WTC11 (cell line): ENCODE data around the gene NAP1L5.

Source experiments
- CTCF ChIP-seq: fragments of 200-600 bp; IDR thresholded peaks from 2 replicates; pipeline ENCODE4 v1.8.0; 2022; ENCODE audit warnings: antibody characterized with exemption
- TF ChIP-seq, protein P1 (sequence below): fragments of 250-450 bp; sonication (Bioruptor Pico); IDR thresholded peaks from 2 replicates; pipeline ENCODE4 v1.8.0; 2021; ENCODE audit warnings: mild to moderate bottlenecking
- TF ChIP-seq, protein P2 (sequence below): sonication (generic); formaldehyde crosslinking; IDR thresholded peaks from 2 replicates; pipeline ENCODE4 v1.8.1; 2022; ENCODE audit warnings: low read depth, missing genetic modification reagents, borderline replicate concordance
- TF ChIP-seq, protein P3 (sequence below): sonication (generic); formaldehyde crosslinking; IDR thresholded peaks from 2 replicates; pipeline ENCODE4 v1.8.1; 2022; ENCODE audit warnings: missing genetic modification reagents, borderline replicate concordance

DNA sequence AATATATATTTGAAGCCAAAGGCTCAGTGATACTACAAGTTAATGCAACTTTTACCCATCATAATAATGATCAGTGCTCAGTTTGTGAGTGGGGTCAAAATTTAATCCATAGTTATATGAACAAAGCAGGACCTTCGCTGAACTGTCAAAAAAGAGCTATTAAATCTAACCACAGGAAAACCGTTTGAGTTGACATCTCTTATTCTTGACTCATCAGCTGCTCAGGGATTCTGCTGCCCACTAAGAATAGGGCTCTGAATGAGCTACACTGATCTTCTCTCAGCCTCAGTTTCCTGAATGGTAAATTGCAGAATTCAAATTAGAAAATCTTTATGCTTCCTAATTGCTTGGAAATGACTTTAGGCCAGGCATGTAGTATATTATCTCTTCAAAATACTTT lies 44.9 kb upstream of the NAP1L5 start:
- TF ChIP-seq CTCF: no peak
- TF ChIP-seq, protein P1, sequence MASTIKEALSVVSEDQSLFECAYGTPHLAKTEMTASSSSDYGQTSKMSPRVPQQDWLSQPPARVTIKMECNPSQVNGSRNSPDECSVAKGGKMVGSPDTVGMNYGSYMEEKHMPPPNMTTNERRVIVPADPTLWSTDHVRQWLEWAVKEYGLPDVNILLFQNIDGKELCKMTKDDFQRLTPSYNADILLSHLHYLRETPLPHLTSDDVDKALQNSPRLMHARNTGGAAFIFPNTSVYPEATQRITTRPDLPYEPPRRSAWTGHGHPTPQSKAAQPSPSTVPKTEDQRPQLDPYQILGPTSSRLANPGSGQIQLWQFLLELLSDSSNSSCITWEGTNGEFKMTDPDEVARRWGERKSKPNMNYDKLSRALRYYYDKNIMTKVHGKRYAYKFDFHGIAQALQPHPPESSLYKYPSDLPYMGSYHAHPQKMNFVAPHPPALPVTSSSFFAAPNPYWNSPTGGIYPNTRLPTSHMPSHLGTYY (CRISPR knock-in tag): no peak
- TF ChIP-seq, protein P2, sequence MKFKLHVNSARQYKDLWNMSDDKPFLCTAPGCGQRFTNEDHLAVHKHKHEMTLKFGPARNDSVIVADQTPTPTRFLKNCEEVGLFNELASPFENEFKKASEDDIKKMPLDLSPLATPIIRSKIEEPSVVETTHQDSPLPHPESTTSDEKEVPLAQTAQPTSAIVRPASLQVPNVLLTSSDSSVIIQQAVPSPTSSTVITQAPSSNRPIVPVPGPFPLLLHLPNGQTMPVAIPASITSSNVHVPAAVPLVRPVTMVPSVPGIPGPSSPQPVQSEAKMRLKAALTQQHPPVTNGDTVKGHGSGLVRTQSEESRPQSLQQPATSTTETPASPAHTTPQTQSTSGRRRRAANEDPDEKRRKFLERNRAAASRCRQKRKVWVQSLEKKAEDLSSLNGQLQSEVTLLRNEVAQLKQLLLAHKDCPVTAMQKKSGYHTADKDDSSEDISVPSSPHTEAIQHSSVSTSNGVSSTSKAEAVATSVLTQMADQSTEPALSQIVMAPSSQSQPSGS (CRISPR knock-in tag): no peak
- TF ChIP-seq, protein P3, sequence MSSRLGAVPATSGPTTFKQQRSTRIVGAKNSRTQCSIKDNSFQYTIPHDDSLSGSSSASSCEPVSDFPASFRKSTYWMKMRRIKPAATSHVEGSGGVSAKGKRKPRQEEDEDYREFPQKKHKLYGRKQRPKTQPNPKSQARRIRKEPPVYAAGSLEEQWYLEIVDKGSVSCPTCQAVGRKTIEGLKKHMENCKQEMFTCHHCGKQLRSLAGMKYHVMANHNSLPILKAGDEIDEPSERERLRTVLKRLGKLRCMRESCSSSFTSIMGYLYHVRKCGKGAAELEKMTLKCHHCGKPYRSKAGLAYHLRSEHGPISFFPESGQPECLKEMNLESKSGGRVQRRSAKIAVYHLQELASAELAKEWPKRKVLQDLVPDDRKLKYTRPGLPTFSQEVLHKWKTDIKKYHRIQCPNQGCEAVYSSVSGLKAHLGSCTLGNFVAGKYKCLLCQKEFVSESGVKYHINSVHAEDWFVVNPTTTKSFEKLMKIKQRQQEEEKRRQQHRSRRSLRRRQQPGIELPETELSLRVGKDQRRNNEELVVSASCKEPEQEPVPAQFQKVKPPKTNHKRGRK: no peak
